8988T (cell line): ENCODE measurements around the gene ASTN1.

ENCODE experiments used
- DNase-seq: peaks from one replicate; pipeline ENCODE4 v3.0.0; 2011

The ASTN1 gene

GRCh38 chr1:176811511-176812288 lies 352.8 kb downstream of the ASTN1 start:
- no peak for DNase-seq

GRCh38 chr1:176809292-176809691 lies 355.2 kb downstream of the ASTN1 start:
- DNase-seq = no peak
